Activated CD4-positive, alpha-beta T cell treated with anti-CD3 and anti-CD28 coated beads, Interleukin-2, amount 10 ng/mL, durations not matched to agents 24 days and 14 days (primary cell): ENCODE measurements around the gene VARS2. TPM values are rescaled to one million over a fixed set of nuclear protein-coding genes. Genes with fewer than 3 reads are reported as not detected.

Experiments
- DNase-seq: peaks from one replicate; pipeline ENCODE4 v3.0.0; 2022
- H3K27ac Mint-ChIP-seq: one replicate; pipeline ENCODE4 v1.8.0; 2022; ENCODE audit warnings: mild to moderate bottlenecking, mixed read lengths
- H3K27me3 Mint-ChIP-seq: one replicate; pipeline ENCODE4 v1.8.0; 2022; ENCODE audit warnings: mixed read lengths
- H3K36me3 Mint-ChIP-seq: one replicate; pipeline ENCODE4 v1.8.0; 2022; ENCODE audit warnings: low read depth, mild to moderate bottlenecking, mixed read lengths
- H3K4me1 Mint-ChIP-seq: one replicate; pipeline ENCODE4 v1.8.0; 2021; ENCODE audit warnings: mixed read lengths
- H3K4me3 Mint-ChIP-seq: one replicate; pipeline ENCODE4 v1.8.0; 2022; ENCODE audit warnings: mild to moderate bottlenecking, moderate library complexity, mixed read lengths
- H3K9me3 Mint-ChIP-seq: one replicate; pipeline ENCODE4 v1.8.0; 2021; ENCODE audit warnings: mixed read lengths
- intact Hi-C: fragments of 100-400 bp; cut with micrococcal nuclease; formaldehyde crosslinking; loops from one replicate; pipeline ENCODE4 v1.15.1; 2023
- total RNA-seq: library from RNA; stranded (reverse); gene quantifications from 2 replicates; pipeline ENCODE4 v1.2.3, GENCODE V29; 2022

Gene VARS2
- total RNA-seq, 1 donor from 2014 or later = 74.8 TPM

GRCh38 chr6:30889496-30889885 is 24.5 kb upstream of the VARS2 start:
- H3K4me3 Mint-ChIP-seq = no peak overlapping the region
- intact Hi-C loops = no loop called here

GRCh38 chr6:30889921-30890645 is 24.0 kb upstream of the VARS2 start:
- H3K27ac Mint-ChIP-seq = no peak overlapping the region
- peaks cover 10% of the 10 kb centered on the region for H3K36me3 Mint-ChIP-seq

More at GRCh38 chr6:30889496-30889885, 24.5 kb upstream of the VARS2 start:
- DNase-seq = no peak
- peaks cover 6% of the 10 kb centered on the region for H3K36me3 Mint-ChIP-seq
- H3K27ac Mint-ChIP-seq = no peak overlapping the region
- H3K9me3 Mint-ChIP-seq = no peaks in the 10 kb centered on the region
- H3K4me1 Mint-ChIP-seq = peaks cover 19% of the 10 kb centered on the region
- no peaks in the 10 kb centered on the region for H3K27me3 Mint-ChIP-seq

GRCh38 chr6:30890646-30891449 is 23.2 kb upstream of the VARS2 start:
- DNase-seq = no peak
- intact Hi-C loops = no loop called here
- H3K36me3 Mint-ChIP-seq = peaks cover 10% of the 10 kb centered on the region
- H3K4me3 Mint-ChIP-seq = no peak overlapping the region
- no peaks in the 10 kb centered on the region for H3K9me3 Mint-ChIP-seq
- no peaks in the 10 kb centered on the region for H3K27me3 Mint-ChIP-seq
- H3K4me1 Mint-ChIP-seq = peaks cover 11% of the 10 kb centered on the region
- H3K27ac Mint-ChIP-seq = no peak overlapping the region

More at GRCh38 chr6:30889921-30890645, 24.0 kb upstream of the VARS2 start:
- intact Hi-C loops = no loop called here
- Mint-ChIP-seq H3K9me3 (no peaks in the 10 kb centered on the region), H3K4me3 (no peak overlapping the region), H3K27me3 (no peaks in the 10 kb centered on the region), H3K4me1 (peaks cover 17% of the 10 kb centered on the region)
- no peak for DNase-seq

- no peaks in the 10 kb centered on the region for H3K27me3 Mint-ChIP-seq
- H3K9me3 Mint-ChIP-seq = no peaks in the 10 kb centered on the region
- H3K4me3 Mint-ChIP-seq = no peak overlapping the region
- peaks cover 6% of the 10 kb centered on the region for H3K4me1 Mint-ChIP-seq
- intact Hi-C loops = no loop called here
- DNase-seq = no peak
- no peak overlapping the region for H3K27ac Mint-ChIP-seq
- peaks cover 10% of the 10 kb centered on the region for H3K36me3 Mint-ChIP-seq
Observed at GRCh38 chr6:30891450-30891723, 22.7 kb upstream of the VARS2 start.

DNA sequence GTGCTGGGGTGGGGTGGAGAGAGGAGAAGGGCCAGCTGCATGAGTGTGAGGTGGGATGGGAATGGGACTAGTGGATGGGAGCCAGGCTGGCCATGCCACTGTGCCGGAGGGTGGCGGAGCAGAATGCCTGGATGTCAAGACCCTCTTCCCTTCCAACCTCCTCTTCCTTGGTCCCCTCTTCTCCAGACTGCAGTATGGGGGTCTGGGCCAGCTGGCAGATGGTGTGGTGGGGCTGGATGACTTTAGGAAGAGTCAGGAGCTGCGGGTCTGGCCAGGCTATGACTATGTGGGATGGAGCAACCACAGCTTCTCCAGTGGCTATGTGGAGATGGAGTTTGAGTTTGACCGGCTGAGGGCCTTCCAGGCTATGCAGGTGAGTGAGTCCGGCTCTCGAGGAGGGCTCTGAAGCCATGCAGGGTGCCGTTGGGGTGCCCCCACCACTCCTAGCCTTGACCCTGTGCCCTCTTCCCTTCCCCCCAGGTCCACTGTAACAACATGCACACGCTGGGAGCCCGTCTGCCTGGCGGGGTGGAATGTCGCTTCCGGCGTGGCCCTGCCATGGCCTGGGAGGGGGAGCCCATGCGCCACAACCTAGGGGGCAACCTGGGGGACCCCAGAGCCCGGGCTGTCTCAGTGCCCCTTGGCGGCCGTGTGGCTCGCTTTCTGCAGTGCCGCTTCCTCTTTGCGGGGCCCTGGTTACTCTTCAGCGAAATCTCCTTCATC is 22.1 kb upstream of the VARS2 start:
- Mint-ChIP-seq H3K4me1 (peaks cover 3% of the 10 kb centered on the region), H3K27me3 (no peaks in the 10 kb centered on the region), H3K4me3 (no peak overlapping the region), H3K9me3 (no peaks in the 10 kb centered on the region), H3K36me3 (peaks cover 10% of the 10 kb centered on the region), H3K27ac (no peak overlapping the region)
- intact Hi-C loops = no loop called here
- no peak for DNase-seq

DNA sequence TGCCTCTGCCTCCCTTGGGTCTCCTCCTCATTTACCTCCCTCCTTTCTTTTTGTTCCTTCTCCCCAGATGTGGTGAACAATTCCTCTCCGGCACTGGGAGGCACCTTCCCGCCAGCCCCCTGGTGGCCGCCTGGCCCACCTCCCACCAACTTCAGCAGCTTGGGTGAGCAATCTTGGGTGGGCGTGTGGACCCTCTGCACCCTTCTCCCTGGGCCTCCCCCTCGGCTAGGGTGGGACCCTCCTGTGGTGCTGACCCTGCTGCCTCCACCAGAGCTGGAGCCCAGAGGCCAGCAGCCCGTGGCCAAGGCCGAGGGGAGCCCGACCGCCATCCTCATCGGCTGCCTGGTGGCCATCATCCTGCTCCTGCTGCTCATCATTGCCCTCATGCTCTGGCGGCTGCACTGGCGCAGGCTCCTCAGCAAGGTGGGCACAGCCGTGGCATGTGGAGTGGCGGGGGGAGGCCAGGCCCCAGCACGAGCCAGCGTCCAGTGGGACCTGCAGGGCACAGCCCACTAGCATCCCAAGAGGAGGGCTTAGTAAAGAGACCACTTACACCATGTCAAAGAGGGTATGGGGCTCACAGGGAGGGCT is 20.9 kb upstream of the VARS2 start:
- DNase-seq = no peak
- Mint-ChIP-seq H3K36me3 (peaks cover 10% of the 10 kb centered on the region), H3K4me1 (peaks cover 2% of the 10 kb centered on the region), H3K27me3 (no peaks in the 10 kb centered on the region), H3K4me3 (no peak overlapping the region), H3K9me3 (no peaks in the 10 kb centered on the region), H3K27ac (no peak overlapping the region)
- intact Hi-C loops = no loop called here

DNA sequence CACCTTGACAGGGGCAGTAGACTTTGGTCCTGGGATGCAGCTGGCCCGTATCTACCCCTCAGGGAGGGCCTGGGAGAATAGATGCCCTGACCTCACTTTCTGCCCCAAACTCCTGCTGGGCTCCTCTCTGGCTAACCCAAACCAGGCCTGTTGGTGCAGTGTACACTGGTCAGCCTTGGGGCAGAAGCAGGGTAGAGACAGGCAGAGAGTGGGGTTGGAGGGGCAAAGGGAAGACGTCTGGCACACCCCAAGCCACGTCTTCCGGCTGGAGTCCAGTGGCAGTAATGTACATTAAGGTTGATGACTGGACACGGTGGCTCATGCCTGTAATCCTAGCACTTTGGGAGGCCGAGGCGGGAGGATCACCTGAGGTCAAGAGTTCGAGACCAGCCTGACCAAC is 20.4 kb upstream of the VARS2 start:
- H3K27me3 Mint-ChIP-seq = no peaks in the 10 kb centered on the region
- intact Hi-C loops = no loop called here
- peaks cover 2% of the 10 kb centered on the region for H3K4me1 Mint-ChIP-seq
- H3K4me3 Mint-ChIP-seq = no peak overlapping the region
- H3K9me3 Mint-ChIP-seq = no peaks in the 10 kb centered on the region
- no peak overlapping the region for H3K27ac Mint-ChIP-seq
- no peak for DNase-seq
- peaks cover 15% of the 10 kb centered on the region for H3K36me3 Mint-ChIP-seq

- intact Hi-C loops = no loop called here
- no peak overlapping the region for H3K27ac Mint-ChIP-seq
- no peaks in the 10 kb centered on the region for H3K27me3 Mint-ChIP-seq
- no peak for DNase-seq
- no peak overlapping the region for H3K4me3 Mint-ChIP-seq
- no peaks in the 10 kb centered on the region for H3K9me3 Mint-ChIP-seq
- H3K36me3 Mint-ChIP-seq = peaks cover 16% of the 10 kb centered on the region
- peaks cover 2% of the 10 kb centered on the region for H3K4me1 Mint-ChIP-seq
Observed at GRCh38 chr6:30894381-30894780, 19.7 kb upstream of the VARS2 start.

DNA sequence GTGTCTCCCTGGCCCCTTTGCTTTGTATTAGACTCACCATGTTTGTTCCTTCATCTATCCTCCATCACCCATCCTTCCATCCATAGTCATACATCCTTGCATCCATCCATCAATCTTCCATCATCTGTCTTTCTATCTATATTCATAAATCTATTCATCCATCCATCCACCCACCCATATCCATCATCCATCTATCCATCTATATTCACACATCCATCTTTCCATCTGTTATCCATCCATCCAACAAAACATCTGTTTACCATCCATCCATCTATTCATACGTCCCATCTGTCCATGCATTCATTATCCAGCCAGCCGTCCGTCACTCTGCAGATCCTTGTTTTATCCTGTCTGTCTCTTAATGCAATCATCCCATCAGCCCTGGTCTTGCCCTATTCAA is 19.1 kb upstream of the VARS2 start:
- no peaks in the 10 kb centered on the region for H3K27me3 Mint-ChIP-seq
- H3K36me3 Mint-ChIP-seq = peaks cover 15% of the 10 kb centered on the region
- intact Hi-C loops = no loop called here
- DNase-seq = no peak
- no peaks in the 10 kb centered on the region for H3K9me3 Mint-ChIP-seq
- H3K4me1 Mint-ChIP-seq = peaks cover 2% of the 10 kb centered on the region
- H3K4me3 Mint-ChIP-seq = no peak overlapping the region
- H3K27ac Mint-ChIP-seq = no peak overlapping the region

- intact Hi-C loops = no loop called here
- H3K36me3 Mint-ChIP-seq = peaks cover 15% of the 10 kb centered on the region
- H3K27ac Mint-ChIP-seq = no peak overlapping the region
- no peak for DNase-seq
- no peaks in the 10 kb centered on the region for H3K9me3 Mint-ChIP-seq
- no peaks in the 10 kb centered on the region for H3K27me3 Mint-ChIP-seq
- H3K4me3 Mint-ChIP-seq = no peak overlapping the region
- H3K4me1 Mint-ChIP-seq = peaks cover 2% of the 10 kb centered on the region
Observed at GRCh38 chr6:30895343-30895742, 18.7 kb upstream of the VARS2 start.

DNA sequence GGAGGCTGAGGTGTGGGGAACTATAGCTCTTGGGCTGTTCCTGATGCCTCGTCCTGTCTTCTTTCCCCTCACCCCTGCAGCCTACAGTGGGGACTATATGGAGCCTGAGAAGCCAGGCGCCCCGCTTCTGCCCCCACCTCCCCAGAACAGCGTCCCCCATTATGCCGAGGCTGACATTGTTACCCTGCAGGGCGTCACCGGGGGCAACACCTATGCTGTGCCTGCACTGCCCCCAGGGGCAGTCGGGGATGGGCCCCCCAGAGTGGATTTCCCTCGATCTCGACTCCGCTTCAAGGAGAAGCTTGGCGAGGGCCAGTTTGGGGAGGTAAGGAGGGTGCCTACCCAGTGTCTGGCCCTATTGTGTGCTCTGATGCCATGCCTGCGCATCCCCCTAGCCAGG is 17.5 kb upstream of the VARS2 start:
- no peak for DNase-seq
- no peak overlapping the region for H3K4me3 Mint-ChIP-seq
- no peaks in the 10 kb centered on the region for H3K27me3 Mint-ChIP-seq
- intact Hi-C loops = no loop called here
- H3K9me3 Mint-ChIP-seq = no peaks in the 10 kb centered on the region
- H3K36me3 Mint-ChIP-seq = peaks cover 15% of the 10 kb centered on the region
- H3K4me1 Mint-ChIP-seq = peaks cover 2% of the 10 kb centered on the region
- H3K27ac Mint-ChIP-seq = no peak overlapping the region

- no peak overlapping the region for H3K27ac Mint-ChIP-seq
- DNase-seq = no peak
- intact Hi-C loops = no loop called here
- H3K9me3 Mint-ChIP-seq = no peaks in the 10 kb centered on the region
- H3K4me1 Mint-ChIP-seq = peaks cover 7% of the 10 kb centered on the region
- H3K27me3 Mint-ChIP-seq = no peaks in the 10 kb centered on the region
- H3K4me3 Mint-ChIP-seq = no peak overlapping the region
- H3K36me3 Mint-ChIP-seq = peaks cover 12% of the 10 kb centered on the region
Observed at GRCh38 chr6:30897882-30898281, 16.2 kb upstream of the VARS2 start.

DNA sequence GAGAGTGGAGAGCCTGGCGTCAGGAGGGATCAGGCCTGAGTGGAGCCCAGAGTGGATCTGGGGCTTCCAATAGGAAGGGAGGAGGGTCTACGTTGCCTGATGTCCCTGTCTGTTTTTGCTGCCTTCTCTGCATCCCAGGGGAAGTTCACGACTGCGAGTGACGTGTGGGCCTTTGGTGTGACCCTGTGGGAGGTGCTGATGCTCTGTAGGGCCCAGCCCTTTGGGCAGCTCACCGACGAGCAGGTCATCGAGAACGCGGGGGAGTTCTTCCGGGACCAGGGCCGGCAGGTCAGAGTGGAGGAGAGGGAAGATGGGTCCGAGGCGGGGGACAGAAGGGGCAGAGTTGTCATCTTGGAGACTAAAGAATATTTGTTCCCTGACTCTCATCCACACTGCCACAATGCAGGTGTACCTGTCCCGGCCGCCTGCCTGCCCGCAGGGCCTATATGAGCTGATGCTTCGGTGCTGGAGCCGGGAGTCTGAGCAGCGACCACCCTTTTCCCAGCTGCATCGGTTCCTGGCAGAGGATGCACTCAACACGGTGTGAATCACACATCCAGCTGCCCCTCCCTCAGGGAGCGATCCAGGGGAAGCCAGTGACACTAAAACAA is 15.2 kb upstream of the VARS2 start:
- Mint-ChIP-seq H3K4me1 (peaks cover 8% of the 10 kb centered on the region), H3K36me3 (peaks cover 12% of the 10 kb centered on the region), H3K4me3 (no peak overlapping the region), H3K27me3 (no peaks in the 10 kb centered on the region), H3K9me3 (no peaks in the 10 kb centered on the region), H3K27ac (no peak overlapping the region)
- DNase-seq = no peak
- intact Hi-C loops = no loop called here
